ENCODE data around the gene C12orf60. TPM values are rescaled to one million over a fixed set of nuclear protein-coding genes. Genes with fewer than 3 reads are reported as not detected.

C12orf60 gene
- polyA plus RNA-seq, 2 of the 4 experiments (the other 2 are of a cell fraction): 2.4 to 5.5 TPM

DNA sequence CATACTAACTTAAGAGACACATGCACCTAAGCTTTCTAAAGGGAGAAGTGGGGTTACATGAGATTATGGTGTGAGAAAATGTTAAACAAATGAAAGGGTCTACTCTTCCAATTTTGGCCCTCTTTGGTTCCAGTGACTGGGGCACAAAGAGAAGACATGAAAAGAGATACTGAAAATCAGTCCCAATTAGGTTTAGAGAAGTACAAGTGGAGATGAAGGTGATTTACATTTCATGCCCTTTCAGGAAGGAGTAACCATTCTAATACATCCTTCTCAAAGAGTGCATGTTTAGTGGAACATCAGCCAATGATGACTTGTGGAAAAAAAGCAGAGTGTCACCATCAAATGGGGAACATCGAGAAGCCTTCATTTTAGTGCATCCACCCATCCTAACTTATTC is 67.8 kb downstream of the C12orf60 start:
- Histone ChIP-seq H3K4me1 (peaks cover 5% of the 10 kb centered on the region; the same call in 1 of the 3 replicates), H3K4me2 (no peak overlapping the region), H3K4me3 (no peak overlapping the region), H3K9me3 (no peaks in the 10 kb centered on the region), H3K27ac (no peak overlapping the region)
- whole genome bisulfite sequencing (ENCODE audit: missing lambda C conversion rate): 61% methylated on average over 1 of the region's 1 CpG
- TF ChIP-seq POLR2A (IDR thresholded peaks at IDR 0.05; ENCODE audit: low read length): no peak
- no peak for TF ChIP-seq FOSB (CRISPR knock-in tag; IDR thresholded peaks at IDR 0.05)
- no peak for TF ChIP-seq E2F6 (IDR thresholded peaks at IDR 0.05; ENCODE audit: borderline replicate concordance, low read depth)
- TF ChIP-seq MYC (IDR thresholded peaks at IDR 0.05; ENCODE audit: borderline replicate concordance, low read length): no peak
- no peak for TF ChIP-seq MAZ (IDR thresholded peaks at IDR 0.05; ENCODE audit: borderline replicate concordance, low read depth, low read length)
- no peak for TF ChIP-seq NPAS2 (CRISPR knock-in tag; IDR thresholded peaks at IDR 0.05; ENCODE audit: borderline replicate concordance)
- TF ChIP-seq PBX3 (IDR thresholded peaks at IDR 0.05): no peak
- TF ChIP-seq, protein P1, sequence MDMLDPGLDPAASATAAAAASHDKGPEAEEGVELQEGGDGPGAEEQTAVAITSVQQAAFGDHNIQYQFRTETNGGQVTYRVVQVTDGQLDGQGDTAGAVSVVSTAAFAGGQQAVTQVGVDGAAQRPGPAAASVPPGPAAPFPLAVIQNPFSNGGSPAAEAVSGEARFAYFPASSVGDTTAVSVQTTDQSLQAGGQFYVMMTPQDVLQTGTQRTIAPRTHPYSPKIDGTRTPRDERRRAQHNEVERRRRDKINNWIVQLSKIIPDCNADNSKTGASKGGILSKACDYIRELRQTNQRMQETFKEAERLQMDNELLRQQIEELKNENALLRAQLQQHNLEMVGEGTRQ (IDR thresholded peaks at IDR 0.05): no peak
- no peak for TF ChIP-seq CBX2 (IDR thresholded peaks at IDR 0.05; ENCODE audit: borderline replicate concordance, low read depth)
- TF ChIP-seq NR3C1 (IDR thresholded peaks at IDR 0.05): no peak
- TF ChIP-seq GATA3 (IDR thresholded peaks at IDR 0.05; ENCODE audit: borderline replicate concordance): no peak
- TF ChIP-seq ATOH8 (CRISPR knock-in tag; IDR thresholded peaks at IDR 0.05; ENCODE audit: low read depth): no peak
- no peak for TF ChIP-seq PHF8 (IDR thresholded peaks at IDR 0.05; ENCODE audit: borderline replicate concordance, low read depth)
- TF ChIP-seq RNF2 (IDR thresholded peaks at IDR 0.05; ENCODE audit: borderline replicate concordance, low read depth): no peak
- no peak for TF ChIP-seq NFE2L2 (conservative IDR thresholded peaks at IDR 0.05; ENCODE audit: low read length)
- no peak for TF ChIP-seq TFCP2L1 (CRISPR knock-in tag; IDR thresholded peaks at IDR 0.05)
- TF ChIP-seq ZC3H11A (IDR thresholded peaks at IDR 0.05): no peak
- no peak for TF ChIP-seq ZSCAN20 (CRISPR knock-in tag; IDR thresholded peaks at IDR 0.05)
- no peak for TF ChIP-seq HOXA7 (CRISPR knock-in tag; IDR thresholded peaks at IDR 0.05)
- no peak for TF ChIP-seq TP53 (CRISPR knock-in tag; IDR thresholded peaks at IDR 0.05)
- no peak for ATAC-seq
- CTCF ChIA-PET: no interaction called here
- DNase-seq (ENCODE audit: low read depth in 1 of 2, low spot score in 1 of 2): no peak
- POLR2A ChIA-PET: no interaction called here
- FAIRE-seq: no peak

DNA sequence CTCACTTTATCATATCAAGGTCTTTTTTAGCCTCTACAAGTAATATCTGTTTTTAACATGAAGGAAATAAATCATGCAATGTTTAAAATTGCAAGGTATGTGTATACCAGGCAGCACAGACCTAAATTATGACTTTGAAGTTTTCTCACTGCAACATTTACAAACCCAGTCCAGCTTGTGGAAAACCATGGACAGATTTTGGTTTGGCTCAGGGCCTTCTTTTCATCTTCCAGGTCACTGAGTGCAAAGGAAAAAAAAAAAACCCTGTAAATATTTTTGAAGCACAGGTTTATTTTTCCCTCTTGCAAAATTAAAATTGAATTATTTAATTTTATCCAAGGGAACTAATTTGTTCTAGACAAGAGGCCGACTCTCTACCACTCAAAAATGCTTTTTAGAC is 68.4 kb downstream of the C12orf60 start:
- no peak for TF ChIP-seq JUNB (IDR thresholded peaks at IDR 0.05)
- no peak for TF ChIP-seq SREBF2 (IDR thresholded peaks at IDR 0.05)
- TF ChIP-seq PHF8 (IDR thresholded peaks at IDR 0.05; ENCODE audit: borderline replicate concordance, low read depth): no peak
- TF ChIP-seq, protein P2, sequence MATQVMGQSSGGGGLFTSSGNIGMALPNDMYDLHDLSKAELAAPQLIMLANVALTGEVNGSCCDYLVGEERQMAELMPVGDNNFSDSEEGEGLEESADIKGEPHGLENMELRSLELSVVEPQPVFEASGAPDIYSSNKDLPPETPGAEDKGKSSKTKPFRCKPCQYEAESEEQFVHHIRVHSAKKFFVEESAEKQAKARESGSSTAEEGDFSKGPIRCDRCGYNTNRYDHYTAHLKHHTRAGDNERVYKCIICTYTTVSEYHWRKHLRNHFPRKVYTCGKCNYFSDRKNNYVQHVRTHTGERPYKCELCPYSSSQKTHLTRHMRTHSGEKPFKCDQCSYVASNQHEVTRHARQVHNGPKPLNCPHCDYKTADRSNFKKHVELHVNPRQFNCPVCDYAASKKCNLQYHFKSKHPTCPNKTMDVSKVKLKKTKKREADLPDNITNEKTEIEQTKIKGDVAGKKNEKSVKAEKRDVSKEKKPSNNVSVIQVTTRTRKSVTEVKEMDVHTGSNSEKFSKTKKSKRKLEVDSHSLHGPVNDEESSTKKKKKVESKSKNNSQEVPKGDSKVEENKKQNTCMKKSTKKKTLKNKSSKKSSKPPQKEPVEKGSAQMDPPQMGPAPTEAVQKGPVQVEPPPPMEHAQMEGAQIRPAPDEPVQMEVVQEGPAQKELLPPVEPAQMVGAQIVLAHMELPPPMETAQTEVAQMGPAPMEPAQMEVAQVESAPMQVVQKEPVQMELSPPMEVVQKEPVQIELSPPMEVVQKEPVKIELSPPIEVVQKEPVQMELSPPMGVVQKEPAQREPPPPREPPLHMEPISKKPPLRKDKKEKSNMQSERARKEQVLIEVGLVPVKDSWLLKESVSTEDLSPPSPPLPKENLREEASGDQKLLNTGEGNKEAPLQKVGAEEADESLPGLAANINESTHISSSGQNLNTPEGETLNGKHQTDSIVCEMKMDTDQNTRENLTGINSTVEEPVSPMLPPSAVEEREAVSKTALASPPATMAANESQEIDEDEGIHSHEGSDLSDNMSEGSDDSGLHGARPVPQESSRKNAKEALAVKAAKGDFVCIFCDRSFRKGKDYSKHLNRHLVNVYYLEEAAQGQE (IDR thresholded peaks at IDR 0.05): no peak
- TF ChIP-seq EHF (CRISPR knock-in tag; IDR thresholded peaks at IDR 0.05): no peak
- TF ChIP-seq RFX5 (IDR thresholded peaks at IDR 0.05): no peak
- TF ChIP-seq HOXB13 (CRISPR knock-in tag; IDR thresholded peaks at IDR 0.05; ENCODE audit: low read depth): no peak
- TF ChIP-seq RCOR1 (IDR thresholded peaks at IDR 0.05; ENCODE audit: low read depth, low read length): no peak
- TF ChIP-seq ZFP36 (IDR thresholded peaks at IDR 0.05; ENCODE audit: borderline replicate concordance, partially characterized antibody): no peak
- TF ChIP-seq, protein P3, sequence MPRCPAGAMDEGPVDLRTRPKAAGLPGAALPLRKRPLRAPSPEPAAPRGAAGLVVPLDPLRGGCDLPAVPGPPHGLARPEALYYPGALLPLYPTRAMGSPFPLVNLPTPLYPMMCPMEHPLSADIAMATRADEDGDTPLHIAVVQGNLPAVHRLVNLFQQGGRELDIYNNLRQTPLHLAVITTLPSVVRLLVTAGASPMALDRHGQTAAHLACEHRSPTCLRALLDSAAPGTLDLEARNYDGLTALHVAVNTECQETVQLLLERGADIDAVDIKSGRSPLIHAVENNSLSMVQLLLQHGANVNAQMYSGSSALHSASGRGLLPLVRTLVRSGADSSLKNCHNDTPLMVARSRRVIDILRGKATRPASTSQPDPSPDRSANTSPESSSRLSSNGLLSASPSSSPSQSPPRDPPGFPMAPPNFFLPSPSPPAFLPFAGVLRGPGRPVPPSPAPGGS (IDR thresholded peaks at IDR 0.05): no peak
- Histone ChIP-seq H3K4me2 (no peak overlapping the region), H3K9me3 (no peaks in the 10 kb centered on the region), H3K4me1 (peaks cover 5% of the 10 kb centered on the region; the same call in 1 of the 3 replicates), H3K27ac (no peak overlapping the region), H3K4me3 (no peak overlapping the region)
- DNase-seq (ENCODE audit: low read depth in 1 of 2, low spot score in 1 of 2) (no peak), ATAC-seq (no peak), FAIRE-seq (no peak)
- ChIA-PET POLR2A (no interaction called here), CTCF (no interaction called here)
- WGBS (ENCODE audit: missing lambda C conversion rate): 14% methylated on average over 1 of the region's 1 CpG
